HEK293 (cell line): ENCODE data around the gene GIT1.

Source experiments
- CTCF ChIP-seq: fragments of 450-650 bp; formaldehyde crosslinking; IDR thresholded peaks from 2 replicates; pipeline ENCODE4 v1.5.1; 2016; ENCODE audit warnings: missing biosample characterization, missing genetic modification characterization
- ZNF214 ChIP-seq: fragments of 450-650 bp; formaldehyde crosslinking; IDR thresholded peaks from 2 replicates; pipeline ENCODE4 v1.5.1; 2017; ENCODE audit warnings: missing biosample characterization, mild to moderate bottlenecking, missing genetic modification characterization, borderline replicate concordance
- ZNF26 ChIP-seq: fragments of 450-650 bp; formaldehyde crosslinking; IDR thresholded peaks from 2 replicates; pipeline ENCODE4 v1.5.1; 2016; ENCODE audit warnings: missing biosample characterization, missing genetic modification characterization
- ZNF501 ChIP-seq: fragments of 450-650 bp; formaldehyde crosslinking; IDR thresholded peaks from 2 replicates; pipeline ENCODE4 v1.5.1; 2016; ENCODE audit warnings: missing biosample characterization, missing genetic modification characterization

DNA sequence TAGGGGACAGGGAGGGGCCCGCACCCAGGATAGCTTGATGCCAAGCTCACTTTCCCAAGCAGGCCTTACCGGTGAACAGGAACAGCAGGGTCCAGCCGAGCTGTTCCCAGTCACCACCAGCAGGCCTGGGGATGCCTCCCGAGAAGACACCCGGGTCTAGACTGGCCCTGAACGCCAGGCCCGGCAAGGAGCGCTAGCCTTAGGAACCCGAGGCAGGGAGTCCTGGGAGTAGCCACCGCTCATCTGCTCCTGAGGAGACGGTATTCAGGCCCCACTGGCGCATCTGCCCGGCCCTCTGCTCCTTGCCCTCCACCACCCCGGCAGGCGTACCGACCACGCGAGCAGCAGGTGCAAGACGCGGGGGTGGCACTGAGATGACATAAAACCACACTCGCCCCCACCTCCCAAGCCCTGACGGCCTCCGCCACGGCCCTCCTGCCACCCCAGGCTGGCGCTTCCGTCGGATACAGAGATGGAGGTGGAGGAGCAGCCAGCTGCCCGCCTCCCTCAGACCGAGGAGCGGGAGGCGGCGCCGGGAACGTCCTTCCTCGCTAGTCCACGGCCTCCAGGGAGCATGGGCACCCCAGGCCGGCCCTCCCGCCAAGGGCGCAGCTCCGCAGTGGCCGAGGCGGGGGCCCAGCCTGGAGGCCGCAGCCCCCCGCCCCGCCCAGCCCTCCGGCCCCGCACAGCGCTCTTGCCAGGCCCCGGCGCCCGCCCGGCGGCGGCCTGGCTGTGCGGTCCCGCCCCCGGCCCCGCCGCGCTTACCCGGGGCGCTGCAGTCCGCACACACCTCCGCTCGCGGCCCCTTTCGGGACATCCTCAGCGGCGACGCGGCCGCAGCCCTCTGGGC is 661 bp downstream of the GIT1 start:
- TF ChIP-seq ZNF214 = no peak
- TF ChIP-seq CTCF = peak; percentile 19; the same call in 1 of the 2 replicates
- no peak for TF ChIP-seq ZNF501
- no peak for TF ChIP-seq ZNF26 (tag by site-specific recombination)
